GM12873 (cell line): ENCODE data around the gene CYB5R3.

Experiments
- CTCF ChIP-seq: IDR thresholded peaks from 2 replicates; pipeline ENCODE4 v1.5.1; 2012; ENCODE audit warnings: low read depth, mild to moderate bottlenecking, moderate library complexity, low read length, control low read depth; ENCODE audit not compliant: insufficient read depth; ENCODE audit errors: missing control alignments

The CYB5R3 gene

GRCh38 chr22:42627981-42628380 is 21.2 kb downstream of the CYB5R3 start:
- TF ChIP-seq CTCF, result no peak

- no peak for TF ChIP-seq CTCF
Observed at GRCh38 chr22:42626951-42627625, 22.1 kb downstream of the CYB5R3 start.

GRCh38 chr22:42626431-42626830 is 22.8 kb downstream of the CYB5R3 start:
- no peak for TF ChIP-seq CTCF

- TF ChIP-seq CTCF, result no peak
Observed at GRCh38 chr22:42625416-42625815, 23.8 kb downstream of the CYB5R3 start.

- no peak for TF ChIP-seq CTCF
Observed at GRCh38 chr22:42624551-42625106, 24.6 kb downstream of the CYB5R3 start.

- TF ChIP-seq CTCF, result no peak
Observed at GRCh38 chr22:42623756-42624441, 25.3 kb downstream of the CYB5R3 start.

- TF ChIP-seq CTCF, result no peak
Observed at GRCh38 chr22:42623301-42623751, 25.9 kb downstream of the CYB5R3 start.
